Measurements from ENCODE around the gene B4GALNT4. TPM values are rescaled to one million over a fixed set of nuclear protein-coding genes. Genes with fewer than 3 reads are reported as not detected.
A peak's percentile ranks its signal among the peaks of the same experiment; 100 is the strongest.

B4GALNT4 gene
- total RNA-seq, 4 donors from 2014 or later, result 1.8 to 39.7 (median 19.9) TPM

DNA sequence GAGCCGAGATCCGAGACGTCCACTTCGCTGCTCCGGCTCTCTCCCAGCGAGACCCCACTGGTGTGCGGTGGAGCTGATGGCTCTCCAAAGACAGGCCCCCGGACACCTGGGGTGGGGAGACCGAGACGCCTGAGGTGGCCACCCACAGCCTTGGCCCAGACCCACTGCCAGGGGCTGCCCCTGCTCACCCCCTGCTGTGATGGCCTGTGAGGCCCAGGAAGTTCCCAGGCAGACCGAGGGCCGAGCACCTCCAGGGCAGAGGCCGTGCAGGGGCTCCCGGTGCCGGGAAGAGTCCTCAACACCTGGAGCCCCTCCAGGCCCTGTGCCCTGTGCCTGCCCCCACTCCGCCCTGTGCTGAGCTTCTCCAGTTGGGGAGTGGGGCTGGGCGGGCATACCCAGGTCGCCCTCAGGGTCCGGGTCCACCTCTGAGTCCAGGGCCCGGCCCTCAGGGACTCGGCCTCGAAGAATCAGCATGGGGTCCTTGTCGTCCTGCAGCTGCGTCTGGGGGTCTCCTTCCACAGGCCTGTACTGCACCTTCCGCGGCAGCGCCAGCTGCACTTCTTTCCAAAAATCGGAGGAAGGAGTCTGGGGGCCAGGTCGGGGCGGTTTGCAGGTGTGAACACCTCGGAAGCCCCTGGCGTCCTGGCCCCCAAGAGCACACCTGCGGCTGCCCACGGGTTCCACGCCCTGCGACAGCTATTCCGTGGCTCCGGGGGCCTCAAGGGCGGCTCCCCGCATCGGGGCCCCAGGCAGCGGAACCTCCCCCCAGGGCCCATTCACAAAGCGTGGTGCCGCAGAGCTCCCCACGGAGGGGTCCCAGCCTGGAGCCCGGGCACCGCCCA lies 36.9 kb downstream of the B4GALNT4 start:
- Histone ChIP-seq H3K9me3 (no peaks in the 10 kb centered on the region), H3K4me1 (peaks cover 0 to 7% of the 10 kb centered on the region in 2 donors), H3K36me3 (no peaks in the 10 kb centered on the region), H3K27ac (peak overlapping the region in 1 of 2 donors; percentile 52), H3K27me3 (no peaks in the 10 kb centered on the region), H3K4me3 (peak overlapping the region; percentile 48 to 53)
- intact Hi-C loops (cut with DNase I; ENCODE audit: low total_unique reads), result no loop called here
- DNase-seq, result no peak
- TF ChIP-seq, protein P1, sequence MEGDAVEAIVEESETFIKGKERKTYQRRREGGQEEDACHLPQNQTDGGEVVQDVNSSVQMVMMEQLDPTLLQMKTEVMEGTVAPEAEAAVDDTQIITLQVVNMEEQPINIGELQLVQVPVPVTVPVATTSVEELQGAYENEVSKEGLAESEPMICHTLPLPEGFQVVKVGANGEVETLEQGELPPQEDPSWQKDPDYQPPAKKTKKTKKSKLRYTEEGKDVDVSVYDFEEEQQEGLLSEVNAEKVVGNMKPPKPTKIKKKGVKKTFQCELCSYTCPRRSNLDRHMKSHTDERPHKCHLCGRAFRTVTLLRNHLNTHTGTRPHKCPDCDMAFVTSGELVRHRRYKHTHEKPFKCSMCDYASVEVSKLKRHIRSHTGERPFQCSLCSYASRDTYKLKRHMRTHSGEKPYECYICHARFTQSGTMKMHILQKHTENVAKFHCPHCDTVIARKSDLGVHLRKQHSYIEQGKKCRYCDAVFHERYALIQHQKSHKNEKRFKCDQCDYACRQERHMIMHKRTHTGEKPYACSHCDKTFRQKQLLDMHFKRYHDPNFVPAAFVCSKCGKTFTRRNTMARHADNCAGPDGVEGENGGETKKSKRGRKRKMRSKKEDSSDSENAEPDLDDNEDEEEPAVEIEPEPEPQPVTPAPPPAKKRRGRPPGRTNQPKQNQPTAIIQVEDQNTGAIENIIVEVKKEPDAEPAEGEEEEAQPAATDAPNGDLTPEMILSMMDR (IDR thresholded peaks at IDR 0.05), result no peak
- TF ChIP-seq POLR2A (IDR thresholded peaks at IDR 0.05), result no peak

DNA sequence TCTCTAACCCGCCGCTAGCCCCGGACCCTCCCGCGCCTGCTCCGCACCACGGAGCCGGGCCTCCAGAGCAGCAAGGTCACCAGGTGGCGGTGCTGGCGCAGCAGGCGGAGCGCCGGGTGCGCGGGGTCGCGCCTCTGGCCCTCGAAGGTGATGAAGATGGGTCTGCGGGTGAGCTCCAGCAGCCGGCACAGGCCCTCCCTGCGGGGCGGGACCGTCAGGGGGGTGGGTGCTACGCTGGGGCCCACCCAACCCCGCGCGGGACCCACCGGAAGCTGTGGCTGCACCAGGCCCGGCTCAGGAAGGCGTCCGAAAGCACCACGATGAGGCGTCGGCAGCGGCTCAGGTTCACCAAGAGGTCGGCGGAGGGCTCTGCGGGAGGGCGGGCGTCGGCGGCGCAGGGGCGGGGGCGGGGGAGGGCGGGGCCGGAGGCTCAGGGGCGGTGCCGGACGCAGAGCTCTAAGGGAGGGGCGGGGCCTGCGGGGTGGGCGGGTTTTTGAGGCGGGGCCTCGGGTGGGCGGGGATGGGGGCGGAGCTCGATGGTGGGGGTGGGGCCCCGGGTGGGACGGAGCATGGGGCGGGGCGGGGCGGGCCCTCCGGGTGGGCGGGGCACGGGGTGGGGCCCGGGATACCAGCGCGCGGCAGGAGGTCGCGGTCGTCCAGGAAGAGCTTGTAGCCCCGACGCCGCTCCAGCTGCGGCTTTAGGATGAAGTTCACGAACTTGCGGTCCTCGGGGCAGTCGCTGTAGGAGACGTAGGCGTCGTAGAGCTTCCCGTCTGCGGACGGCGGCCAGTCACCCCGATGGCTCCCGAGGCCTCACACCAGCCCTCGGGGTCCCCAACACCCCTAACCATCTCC lies 37.7 kb downstream of the B4GALNT4 start:
- peak; percentile 74 to 76 for DNase-seq
- intact Hi-C loops (cut with DNase I; ENCODE audit: low total_unique reads), result no loop called here
- H3K4me1 ChIP-seq, result peaks cover 0 to 7% of the 10 kb centered on the region in 2 donors
- H3K27ac ChIP-seq, result peak overlapping the region; percentile 52
- H3K9me3 ChIP-seq, result no peaks in the 10 kb centered on the region
- H3K36me3 ChIP-seq, result no peaks in the 10 kb centered on the region
- TF ChIP-seq POLR2A (IDR thresholded peaks at IDR 0.05), result no peak
- TF ChIP-seq, protein P1 (IDR thresholded peaks at IDR 0.05), result peak in 2 of 4 experiments; percentile 22 to 26
- H3K4me3 ChIP-seq, result peak overlapping the region; percentile 48 to 53
- no peaks in the 10 kb centered on the region for H3K27me3 ChIP-seq

DNA sequence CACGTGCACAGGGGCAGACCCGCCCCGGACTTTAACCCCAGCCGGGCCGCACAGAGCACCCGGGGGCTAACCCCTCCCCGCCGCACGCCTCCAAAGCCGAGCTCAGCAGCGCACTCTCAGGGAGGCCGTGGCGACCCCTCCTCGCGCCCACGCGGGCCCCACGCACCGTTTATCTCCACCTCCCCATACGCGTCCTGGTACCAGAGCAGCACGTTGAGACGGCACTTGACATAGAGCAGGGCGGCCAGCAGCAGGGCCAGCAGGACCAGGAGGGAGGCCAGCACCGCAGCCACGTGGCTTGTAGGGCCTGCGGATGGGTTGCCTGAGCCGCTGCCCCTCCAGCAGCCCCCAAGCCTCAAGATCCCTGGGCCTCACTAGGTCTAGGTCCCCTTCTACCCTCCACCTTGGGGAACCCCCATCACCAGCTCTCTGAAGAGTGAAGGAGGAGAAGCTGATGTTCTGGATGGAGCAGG lies 38.4 kb downstream of the B4GALNT4 start:
- Histone ChIP-seq H3K4me1 (peaks cover 0 to 7% of the 10 kb centered on the region in 2 donors), H3K9me3 (no peaks in the 10 kb centered on the region), H3K27me3 (no peaks in the 10 kb centered on the region), H3K36me3 (no peaks in the 10 kb centered on the region), H3K4me3 (no peak overlapping the region), H3K27ac (peak overlapping the region in 1 of 2 donors; percentile 52)
- TF ChIP-seq POLR2A (IDR thresholded peaks at IDR 0.05), result no peak
- intact Hi-C loops (cut with DNase I; ENCODE audit: low total_unique reads), result no loop called here
- DNase-seq, result no peak

DNA sequence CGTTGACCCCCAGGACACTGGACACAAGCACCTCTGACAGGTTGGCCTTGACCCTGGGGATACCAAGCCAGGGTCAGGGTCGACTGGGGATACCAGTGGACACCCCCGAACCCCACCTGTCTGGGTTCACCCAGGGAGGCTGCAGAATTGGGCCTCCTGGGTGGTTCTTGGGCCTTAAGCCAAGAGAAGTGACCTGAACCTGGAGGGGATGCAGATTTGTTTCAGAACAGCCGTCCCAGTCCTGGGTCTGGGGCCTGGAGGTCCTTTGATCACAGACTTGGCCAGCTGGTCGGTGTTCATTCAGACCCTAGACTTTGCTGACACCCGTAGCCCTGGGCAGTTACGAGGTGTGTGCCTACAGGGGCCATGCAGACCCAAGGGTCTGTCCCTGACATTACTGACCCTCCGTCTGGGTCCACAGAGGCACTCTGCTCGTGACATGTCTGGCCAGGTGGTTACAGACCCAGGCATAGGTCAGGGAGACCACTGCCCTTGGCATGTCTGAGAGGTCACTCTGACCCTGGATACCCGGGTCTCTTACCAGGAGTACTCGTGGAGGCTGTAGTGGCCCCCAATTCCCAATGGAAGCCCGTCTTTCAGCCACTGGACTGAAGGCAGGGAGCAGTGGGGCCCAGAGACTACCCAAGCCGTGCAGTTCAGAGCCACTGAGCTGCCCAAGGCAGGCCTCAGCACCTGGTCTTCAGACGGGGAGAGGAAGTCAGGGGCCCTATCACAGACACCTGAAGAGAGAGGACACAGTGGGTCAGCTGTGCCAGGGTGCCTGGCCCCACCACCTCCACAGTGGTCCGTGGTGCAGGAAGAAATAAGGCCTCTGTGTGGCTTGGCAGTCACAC lies 39.1 kb downstream of the B4GALNT4 start:
- no peak for DNase-seq
- no peak for TF ChIP-seq POLR2A (IDR thresholded peaks at IDR 0.05)
- TF ChIP-seq, protein P1 (IDR thresholded peaks at IDR 0.05), result no peak
- H3K36me3 ChIP-seq, result no peaks in the 10 kb centered on the region

DNA sequence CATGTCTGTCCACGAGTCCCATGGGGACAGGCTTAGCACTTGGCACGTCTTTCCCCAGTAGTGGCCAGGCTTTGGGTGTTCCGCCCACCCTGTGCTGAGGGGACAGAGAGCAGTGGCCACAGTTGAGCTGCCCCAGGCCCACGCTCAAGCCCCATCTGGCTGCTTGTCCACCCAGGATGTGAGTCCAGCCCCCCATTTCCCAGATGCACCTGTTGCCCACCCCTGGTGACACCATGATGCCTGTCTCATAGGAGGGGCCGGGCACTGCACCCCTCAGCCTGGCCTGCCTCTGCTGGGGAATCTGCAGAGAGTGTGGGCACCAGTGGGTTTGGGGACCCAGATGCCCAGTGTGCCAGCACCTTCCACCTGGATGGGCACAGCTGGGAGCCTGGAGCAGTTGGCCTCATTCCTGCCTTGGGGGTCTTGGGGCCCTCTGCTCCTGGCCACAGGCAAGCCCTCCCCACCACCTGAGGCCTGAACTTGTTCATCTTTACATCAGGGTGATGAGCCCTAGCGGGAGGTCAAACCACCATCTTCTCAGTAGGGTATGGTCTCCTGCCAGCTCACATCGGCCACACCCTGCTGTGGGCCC lies 39.8 kb downstream of the B4GALNT4 start:
- no peak overlapping the region for H3K4me3 ChIP-seq
- H3K4me1 ChIP-seq, result peaks cover 0 to 7% of the 10 kb centered on the region in 2 donors
- H3K36me3 ChIP-seq, result no peaks in the 10 kb centered on the region
- H3K9me3 ChIP-seq, result no peaks in the 10 kb centered on the region
- DNase-seq, result no peak
- no peak for TF ChIP-seq POLR2A (IDR thresholded peaks at IDR 0.05)
- intact Hi-C loops (cut with DNase I; ENCODE audit: low total_unique reads), result no loop called here
- H3K27ac ChIP-seq, result no peak overlapping the region
- no peaks in the 10 kb centered on the region for H3K27me3 ChIP-seq

More for the DNA sequence above, 39.1 kb downstream of the B4GALNT4 start:
- H3K27me3 ChIP-seq, result no peaks in the 10 kb centered on the region
- no peak overlapping the region for H3K27ac ChIP-seq
- no peak overlapping the region for H3K4me3 ChIP-seq
- intact Hi-C loops (cut with DNase I; ENCODE audit: low total_unique reads), result no loop called here
- H3K9me3 ChIP-seq, result no peaks in the 10 kb centered on the region
- peaks cover 0 to 7% of the 10 kb centered on the region in 2 donors for H3K4me1 ChIP-seq

All from uterus (tissue), 4 donors.